Endothelial cell of umbilical vein (primary cell): Measurements from ENCODE around the gene ATP1B3. TPM values are rescaled to one million over a fixed set of nuclear protein-coding genes. Genes with fewer than 3 reads are reported as not detected.

ENCODE experiments used
- BruUV-seq: library from RNA; stranded (reverse); fragments of 400-500 nt; replicated peaks from 2 replicates; lab custom pipeline; 2021; lab: Mats Ljungman, UMichigan
- CTCF ChIA-PET: fragments of 300-600, 350-600 bp; sonication (Branson Sonifier 250); formaldehyde crosslinking; loops from one replicate; lab custom pipeline; 2021; ENCODE audit warnings: antibody characterized with exemption, inconsistent platforms; lab: Charles Lee
- POLR2A ChIA-PET: fragments of 300-600, 350-600 bp; sonication (Branson Sonifier 250); formaldehyde crosslinking; loops from one replicate; lab custom pipeline; 2021; ENCODE audit warnings: antibody characterized with exemption, inconsistent platforms; lab: Charles Lee
- DNase-seq: peaks from one replicate; pipeline ENCODE4 v3.0.0-alpha.2; 2011; ENCODE audit warnings: low read depth, low spot score
- FAIRE-seq: peaks from 2 replicates; lab custom pipeline; 2011; peaks lifted over from hg19 to GRCh38; lab: Jason Lieb, UNC
- H2AFZ ChIP-seq: 2 replicates; pipeline ENCODE4 v1.6.0; 2012; ENCODE audit warnings: low read depth, low read length, control low read depth, inconsistent platforms
- H3K27ac ChIP-seq: 2 replicates; pipeline ENCODE4 v1.5.1; 2011; ENCODE audit warnings: low read depth, mild to moderate bottlenecking, control low read depth, low read length, moderate library complexity; ENCODE audit not compliant: insufficient read depth
- H3K27me3 ChIP-seq, 2 experiments: 2 replicates each; pipeline versions ENCODE4 v1.6.0 to v1.6.1; 2011; ENCODE audit warnings: low read length in 2 of 2, mixed read lengths in 1 of 2; ENCODE audit not compliant: control insufficient read depth in 2 of 2, insufficient read depth in 2 of 2
- H3K36me3 ChIP-seq, 2 experiments: 2 replicates in 1 of 2; 3 replicates in 1 of 2; pipeline ENCODE4 v1.5.1; 2011; ENCODE audit warnings: low read length in 2 of 2, mild to moderate bottlenecking in 1 of 2, moderate library complexity in 1 of 2; ENCODE audit not compliant: control insufficient read depth in 2 of 2, insufficient read depth in 2 of 2; ENCODE audit errors: extremely low read depth in 1 of 2
- H3K4me1 ChIP-seq: 3 replicates; pipeline ENCODE4 v1.5.1; 2011; ENCODE audit warnings: mild to moderate bottlenecking, low read length; ENCODE audit not compliant: control insufficient read depth, insufficient read depth; ENCODE audit errors: extremely low read depth
- H3K4me2 ChIP-seq: 2 replicates; pipeline ENCODE4 v1.6.1; 2011; ENCODE audit warnings: low read length, control low read depth, mixed read lengths; ENCODE audit not compliant: insufficient read depth
- H3K4me3 ChIP-seq, 3 experiments: fragments of 200-600 bp in 1 of 3; sonication (generic), shearing (Covaris generic) in 1 of 3; replicated peaks in 1 of 3; 2 replicates each; pipeline ENCODE4 v1.5.1; 2011 to 2016; ENCODE audit warnings: control low read depth in 3 of 3, low read length in 3 of 3, mild to moderate bottlenecking in 2 of 3, inconsistent platforms in 1 of 3, low read depth in 1 of 3, moderate library complexity in 1 of 3; ENCODE audit not compliant: insufficient read depth in 1 of 3
- H3K79me2 ChIP-seq: 2 replicates; pipeline ENCODE4 v1.6.0; 2012; ENCODE audit warnings: low read length, inconsistent platforms; ENCODE audit not compliant: control insufficient read depth, insufficient read depth
- H3K9ac ChIP-seq: replicated peaks from 2 replicates; pipeline ENCODE3; 2011; ENCODE audit warnings: low read length, control low read depth; ENCODE audit not compliant: insufficient read depth; ENCODE audit errors: extremely low read depth
- H3K9me1 ChIP-seq: replicated peaks from 3 replicates; pipeline ENCODE4 v1.6.0; 2011; ENCODE audit warnings: mild to moderate bottlenecking, low read length; ENCODE audit not compliant: control insufficient read depth, insufficient read depth; ENCODE audit errors: extremely low read depth
- H3K9me3 ChIP-seq: replicated peaks from 2 replicates; pipeline ENCODE4 v1.5.1; 2012; ENCODE audit warnings: low read length, inconsistent platforms; ENCODE audit not compliant: control insufficient read depth, insufficient read depth
- H4K20me1 ChIP-seq: replicated peaks from 2 replicates; pipeline ENCODE3; 2011; ENCODE audit warnings: mild to moderate bottlenecking, low read length; ENCODE audit not compliant: control insufficient read depth, insufficient read depth; ENCODE audit errors: extremely low read depth
- EZH2 ChIP-seq: IDR thresholded peaks from 2 replicates; pipeline ENCODE4 v1.6.1; 2012; ENCODE audit warnings: borderline replicate concordance, low read depth, mild to moderate bottlenecking, moderate library complexity, low read length, inconsistent platforms; ENCODE audit not compliant: severe bottlenecking
- GATA2 ChIP-seq: IDR thresholded peaks from 2 replicates; pipeline ENCODE4 v1.7.0; 2011; ENCODE audit warnings: low read depth, mild to moderate bottlenecking, moderate library complexity, mixed read lengths, low read length; ENCODE audit not compliant: insufficient read length, insufficient read depth
- JUN ChIP-seq: IDR thresholded peaks from 2 replicates; pipeline ENCODE4 v1.6.1; 2011; ENCODE audit warnings: borderline replicate concordance, low read depth; ENCODE audit not compliant: insufficient read length, insufficient read depth
- POLR2A ChIP-seq: IDR thresholded peaks from 2 replicates; pipeline ENCODE4 v1.6.1; 2012; ENCODE audit warnings: low read depth, mild to moderate bottlenecking, control low read depth, low read length
- POLR2AphosphoS5 ChIP-seq: IDR thresholded peaks from 2 replicates; pipeline ENCODE4 v1.6.1; 2012; ENCODE audit warnings: low read depth, mild to moderate bottlenecking, control low read depth, low read length, moderate library complexity; ENCODE audit not compliant: insufficient read depth
- dilution Hi-C: fragments of 300-500 bp; cut with MboI; formaldehyde crosslinking; loops from one replicate; pipeline ENCODE4 v1.15.0; 2019; ENCODE audit warnings: low sequenced_read_pairs; ENCODE audit not compliant: extremely low pct_ligation_motif_present
- intact Hi-C: fragments of 100-400 bp; cut with micrococcal nuclease; formaldehyde crosslinking; loops from one replicate; pipeline ENCODE4 v1.10.0; 2022
- polyA plus RNA-seq, 4 experiments: library from polyadenylated mRNA; depleted of rRNA in 3 of 4; stranded (reverse) in 3 of 4; unstranded in 1 of 4; fragments of >200 nt; gene quantifications; 2 replicates each; pipeline versions ENCODE4 v1.2.1 to v1.2.3, GENCODE V29; 2011 to 2012; ENCODE audit warnings: missing spikeins in 1 of 4
- total RNA-seq: library from RNA; stranded (reverse); gene quantifications from 2 replicates; pipeline ENCODE4 v1.2.3, GENCODE V29; 2021
- TF ChIP-seq, protein P1 (sequence below), 2 donors: IDR thresholded peaks; 1 replicate in 1 of 2; 2 replicates in 1 of 2; pipeline ENCODE4 v1.5.1; 2011; ENCODE audit warnings: low read length in 2 of 2, mild to moderate bottlenecking in 2 of 2, moderate library complexity in 2 of 2, control low read depth in 1 of 2, inconsistent platforms in 1 of 2, low read depth in 1 of 2; ENCODE audit not compliant: insufficient read depth in 1 of 2; ENCODE audit errors: extremely low read depth in 1 of 2
- TF ChIP-seq, protein P2 (sequence below): IDR thresholded peaks from 2 replicates; pipeline ENCODE4 v1.6.1; 2011; ENCODE audit not compliant: insufficient read depth, insufficient read length

ATP1B3 gene
- total and polyA plus RNA-seq, 2 donors (not counting 3 experiments of a cell fraction or from before 2014, with no cell fraction given): 227 to 279 TPM

DNA sequence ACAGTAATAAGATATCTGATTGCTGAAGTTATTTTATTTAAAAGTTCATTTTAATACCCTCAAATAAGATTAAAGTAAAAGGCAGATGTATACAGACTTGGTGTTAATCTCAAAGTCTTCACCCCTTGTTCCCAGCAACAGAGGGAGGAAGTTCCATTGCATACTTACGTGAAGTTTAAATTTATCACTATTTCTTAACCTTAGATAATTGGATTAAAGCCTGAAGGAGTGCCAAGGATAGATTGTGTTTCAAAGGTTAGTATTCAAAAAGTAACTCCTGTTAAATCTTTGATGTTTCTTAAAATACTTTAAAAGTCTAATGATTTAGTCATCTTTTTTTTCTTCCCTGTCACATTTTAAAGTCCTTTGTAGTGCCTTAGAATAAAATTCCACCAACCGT lies 39.3 kb downstream of the ATP1B3 start:
- ChIA-PET CTCF (no interaction called here), POLR2A (no interaction called here)
- H3K79me2 ChIP-seq: no peaks in the 10 kb centered on the region
- no peaks in the 10 kb centered on the region for H3K27me3 ChIP-seq
- H3K4me3 ChIP-seq: no peak overlapping the region
- H3K9me1 ChIP-seq: no peaks in the 10 kb centered on the region
- TF ChIP-seq POLR2AphosphoS5 (no peak), GATA2 (no peak), POLR2A (no peak), EZH2 (no peak), JUN (no peak)
- TF ChIP-seq, protein P1, sequence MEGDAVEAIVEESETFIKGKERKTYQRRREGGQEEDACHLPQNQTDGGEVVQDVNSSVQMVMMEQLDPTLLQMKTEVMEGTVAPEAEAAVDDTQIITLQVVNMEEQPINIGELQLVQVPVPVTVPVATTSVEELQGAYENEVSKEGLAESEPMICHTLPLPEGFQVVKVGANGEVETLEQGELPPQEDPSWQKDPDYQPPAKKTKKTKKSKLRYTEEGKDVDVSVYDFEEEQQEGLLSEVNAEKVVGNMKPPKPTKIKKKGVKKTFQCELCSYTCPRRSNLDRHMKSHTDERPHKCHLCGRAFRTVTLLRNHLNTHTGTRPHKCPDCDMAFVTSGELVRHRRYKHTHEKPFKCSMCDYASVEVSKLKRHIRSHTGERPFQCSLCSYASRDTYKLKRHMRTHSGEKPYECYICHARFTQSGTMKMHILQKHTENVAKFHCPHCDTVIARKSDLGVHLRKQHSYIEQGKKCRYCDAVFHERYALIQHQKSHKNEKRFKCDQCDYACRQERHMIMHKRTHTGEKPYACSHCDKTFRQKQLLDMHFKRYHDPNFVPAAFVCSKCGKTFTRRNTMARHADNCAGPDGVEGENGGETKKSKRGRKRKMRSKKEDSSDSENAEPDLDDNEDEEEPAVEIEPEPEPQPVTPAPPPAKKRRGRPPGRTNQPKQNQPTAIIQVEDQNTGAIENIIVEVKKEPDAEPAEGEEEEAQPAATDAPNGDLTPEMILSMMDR (IDR thresholded peaks at IDR 0.05; ENCODE audit: extremely low read depth in 1 of 2, insufficient read depth in 1 of 2, low read depth in 1 of 2, low read length in 2 of 2): no peak
- TF ChIP-seq, protein P2, sequence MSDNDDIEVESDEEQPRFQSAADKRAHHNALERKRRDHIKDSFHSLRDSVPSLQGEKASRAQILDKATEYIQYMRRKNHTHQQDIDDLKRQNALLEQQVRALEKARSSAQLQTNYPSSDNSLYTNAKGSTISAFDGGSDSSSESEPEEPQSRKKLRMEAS: no peak
- no peaks in the 10 kb centered on the region for H4K20me1 ChIP-seq
- peaks cover 13 to 15% of the 10 kb centered on the region in 2 experiments for H3K36me3 ChIP-seq
- no peak overlapping the region for H3K27ac ChIP-seq
- no peak overlapping the region for H3K4me2 ChIP-seq
- no peak for DNase-seq
- H3K9ac ChIP-seq: no peak overlapping the region
- no peaks in the 10 kb centered on the region for H3K4me1 ChIP-seq
- H3K9me3 ChIP-seq: no peaks in the 10 kb centered on the region
- no peak overlapping the region for H2AFZ ChIP-seq
- intact Hi-C loops: no loop called here
- dilution Hi-C loops: no loop called here
- no peak for FAIRE-seq
- no TSS peak for BruUV-seq
